Activated gamma-delta T cell (primary cell): ENCODE data around the gene KAT6B.

ENCODE experiments used
- DNase-seq: peaks from one replicate; lab custom pipeline; 2025; lab: John Stamatoyannopoulos, UW

The KAT6B gene

GRCh38 chr10:74988054-74988775 is 161.8 kb downstream of the KAT6B start:
- no peak for DNase-seq

GRCh38 chr10:74988832-74989561 is 162.6 kb downstream of the KAT6B start:
- no peak for DNase-seq

- DNase-seq: no peak
These were observed 165.0 kb downstream of the KAT6B start for GRCh38 chr10:74991435-74991834.

- DNase-seq: no peak
These were observed 165.7 kb downstream of the KAT6B start for GRCh38 chr10:74992068-74992467.

GRCh38 chr10:74993649-74994048 is 167.2 kb downstream of the KAT6B start:
- DNase-seq: no peak

GRCh38 chr10:74994854-74995253 is 168.5 kb downstream of the KAT6B start:
- no peak for DNase-seq

- no peak for DNase-seq
These were observed 169.4 kb downstream of the KAT6B start for GRCh38 chr10:74995806-74996205.

GRCh38 chr10:74997163-74997562 is 170.8 kb downstream of the KAT6B start:
- no peak for DNase-seq

GRCh38 chr10:75000748-75001321 is 174.4 kb downstream of the KAT6B start:
- no peak for DNase-seq

GRCh38 chr10:75001715-75002350 is 175.4 kb downstream of the KAT6B start:
- no peak for DNase-seq

- no peak for DNase-seq
These were observed 175.9 kb downstream of the KAT6B start for GRCh38 chr10:75002351-75002725.

GRCh38 chr10:75002967-75003594 is 176.7 kb downstream of the KAT6B start:
- no peak for DNase-seq

GRCh38 chr10:75003891-75004290 is 177.5 kb downstream of the KAT6B start:
- DNase-seq: no peak

GRCh38 chr10:75007646-75008045 is 181.2 kb downstream of the KAT6B start:
- DNase-seq: no peak

GRCh38 chr10:75008952-75009351 is 182.6 kb downstream of the KAT6B start:
- no peak for DNase-seq

GRCh38 chr10:75009426-75009825 is 183.0 kb downstream of the KAT6B start:
- DNase-seq: no peak

GRCh38 chr10:75010373-75010772 is 184.0 kb downstream of the KAT6B start:
- DNase-seq: no peak

GRCh38 chr10:75011221-75011620 is 184.8 kb downstream of the KAT6B start:
- no peak for DNase-seq

GRCh38 chr10:75012471-75012870 is 186.1 kb downstream of the KAT6B start:
- DNase-seq: no peak

GRCh38 chr10:75013007-75013406 is 186.6 kb downstream of the KAT6B start:
- no peak for DNase-seq

- DNase-seq: no peak
These were observed 187.1 kb downstream of the KAT6B start for GRCh38 chr10:75013522-75013921.

- no peak for DNase-seq
These were observed 188.3 kb downstream of the KAT6B start for GRCh38 chr10:75014516-75015230.
